SU-DHL-6 (cell line): Measurements from ENCODE around the gene CHST9.

Experiments used
- H2AFZ ChIP-seq: fragments of 200-600 bp; sonication (generic); 2 replicates; pipeline ENCODE4 v1.6.1; 2014; ENCODE audit warnings: low read depth, mild to moderate bottlenecking, moderate library complexity, mixed read lengths, antibody characterized with exemption, low read length; ENCODE audit not compliant: severe bottlenecking
- H3F3A ChIP-seq: fragments of 200-600 bp; shearing (Covaris generic); 2 replicates; pipeline ENCODE4 v1.6.0; 2016; ENCODE audit warnings: antibody characterized with exemption, mild to moderate bottlenecking; ENCODE audit not compliant: insufficient read depth
- H3K27ac ChIP-seq: fragments of 200-600 bp; sonication (generic); 2 replicates; pipeline ENCODE4 v1.5.1; 2016; ENCODE audit warnings: low read depth, mild to moderate bottlenecking, low read length, moderate library complexity, mixed read lengths
- H3K27me3 ChIP-seq: fragments of 200-600 bp; sonication (generic), shearing (Covaris generic); 2 replicates; pipeline ENCODE4 v1.6.0; 2014; ENCODE audit warnings: mild to moderate bottlenecking, low read length
- H3K36me3 ChIP-seq: fragments of 200-600 bp; sonication (generic); 2 replicates; pipeline ENCODE4 v1.6.1; 2014; ENCODE audit warnings: mild to moderate bottlenecking, low read length, mixed read lengths
- H3K4me2 ChIP-seq: fragments of 300-600, 200-600 bp; shearing (Covaris generic), sonication (generic); 2 replicates; pipeline ENCODE4 v1.6.0; 2014; ENCODE audit warnings: low read length, low read depth, mild to moderate bottlenecking; ENCODE audit not compliant: poor library complexity, severe bottlenecking
- H3K4me3 ChIP-seq: fragments of 200-600 bp; sonication (generic); 2 replicates; pipeline ENCODE4 v1.5.1; 2014; ENCODE audit warnings: antibody characterized with exemption, low read length, mild to moderate bottlenecking, mixed read lengths; ENCODE audit not compliant: insufficient read depth, poor library complexity, severe bottlenecking
- H3K79me2 ChIP-seq: fragments of 200-600 bp; sonication (generic); 2 replicates; pipeline ENCODE4 v1.6.1; 2014; ENCODE audit warnings: mild to moderate bottlenecking, low read length, moderate library complexity; ENCODE audit not compliant: insufficient read depth
- H3K9ac ChIP-seq: fragments of 200-600 bp; sonication (generic); 2 replicates; pipeline ENCODE4 v1.7.0; 2014; ENCODE audit warnings: mild to moderate bottlenecking, low read length
- H3K9me2 ChIP-seq: fragments of 200-600 bp; sonication (generic); replicated peaks from 2 replicates; pipeline ENCODE4 v1.6.1; 2014; ENCODE audit warnings: low read length; ENCODE audit not compliant: insufficient read depth
- H3K9me3 ChIP-seq: fragments of 200-600 bp; sonication (generic); 2 replicates; pipeline ENCODE4 v1.6.1; 2014; ENCODE audit warnings: low read length, mixed read lengths; ENCODE audit not compliant: insufficient read depth
- H4K20me1 ChIP-seq: fragments of 200-600 bp; sonication (generic); 2 replicates; pipeline ENCODE4 v1.6.1; 2014; ENCODE audit warnings: low read depth, mild to moderate bottlenecking, antibody characterized with exemption, low read length, moderate library complexity, mixed read lengths
- CTCF ChIP-seq: fragments of 200-600 bp; sonication (generic); IDR thresholded peaks from one replicate; pipeline ENCODE4 v1.5.1; 2017; ENCODE audit warnings: antibody characterized with exemption, mild to moderate bottlenecking, low read length, moderate library complexity; ENCODE audit not compliant: insufficient read depth, poor library complexity, severe bottlenecking
- EZH2phosphoT487 ChIP-seq: fragments of 200-600 bp; sonication (generic), shearing (Covaris generic); conservative IDR thresholded peaks from 2 replicates; pipeline ENCODE4 v1.6.1; 2018; ENCODE audit warnings: mild to moderate bottlenecking, antibody characterized with exemption, low read length, moderate library complexity, mixed read lengths

Gene CHST9

GRCh38 chr18:27178424-27178823 is 6.7 kb downstream of the CHST9 start:
- Histone ChIP-seq H3K79me2 (no peaks in the 10 kb centered on the region), H4K20me1 (no peaks in the 10 kb centered on the region), H3K4me2 (no peak overlapping the region), H3K27me3 (no peaks in the 10 kb centered on the region), H3K9me3 (no peaks in the 10 kb centered on the region), H2AFZ (no peak overlapping the region), H3F3A (no peaks in the 10 kb centered on the region), H3K4me3 (no peak overlapping the region), H3K9me2 (no peaks in the 10 kb centered on the region), H3K9ac (no peak overlapping the region), H3K27ac (no peak overlapping the region), H3K36me3 (no peaks in the 10 kb centered on the region)
- no peak for TF ChIP-seq EZH2phosphoT487
- TF ChIP-seq CTCF: no peak

- Histone ChIP-seq H3K4me2 (no peak overlapping the region), H3K4me3 (no peak overlapping the region)
- no peak for TF ChIP-seq CTCF
- TF ChIP-seq EZH2phosphoT487: no peak
Observed at GRCh38 chr18:27175914-27176313, 9.2 kb downstream of the CHST9 start.

GRCh38 chr18:27175245-27175644 is 9.9 kb downstream of the CHST9 start:
- no peak overlapping the region for H2AFZ ChIP-seq
- no peaks in the 10 kb centered on the region for H3F3A ChIP-seq
- no peak overlapping the region for H3K27ac ChIP-seq
- H3K9me3 ChIP-seq: no peaks in the 10 kb centered on the region
- H4K20me1 ChIP-seq: no peaks in the 10 kb centered on the region
- H3K4me3 ChIP-seq: no peak overlapping the region
- TF ChIP-seq EZH2phosphoT487: no peak
- no peak for TF ChIP-seq CTCF
- H3K9ac ChIP-seq: no peak overlapping the region
- no peaks in the 10 kb centered on the region for H3K27me3 ChIP-seq
- H3K4me2 ChIP-seq: no peak overlapping the region
- H3K9me2 ChIP-seq: no peaks in the 10 kb centered on the region
- H3K79me2 ChIP-seq: no peaks in the 10 kb centered on the region
- no peaks in the 10 kb centered on the region for H3K36me3 ChIP-seq

More at GRCh38 chr18:27175914-27176313, 9.2 kb downstream of the CHST9 start:
- no peaks in the 10 kb centered on the region for H3K36me3 ChIP-seq
- no peaks in the 10 kb centered on the region for H3K79me2 ChIP-seq
- H4K20me1 ChIP-seq: no peaks in the 10 kb centered on the region
- no peaks in the 10 kb centered on the region for H3K9me3 ChIP-seq
- H3K9me2 ChIP-seq: no peaks in the 10 kb centered on the region
- no peak overlapping the region for H3K27ac ChIP-seq
- H3K27me3 ChIP-seq: no peaks in the 10 kb centered on the region
- H3F3A ChIP-seq: no peaks in the 10 kb centered on the region
- no peak overlapping the region for H2AFZ ChIP-seq
- H3K9ac ChIP-seq: no peak overlapping the region

- H3K79me2 ChIP-seq: no peaks in the 10 kb centered on the region
- no peak overlapping the region for H3K4me3 ChIP-seq
- no peaks in the 10 kb centered on the region for H3F3A ChIP-seq
- H4K20me1 ChIP-seq: no peaks in the 10 kb centered on the region
- H2AFZ ChIP-seq: no peak overlapping the region
- no peak overlapping the region for H3K9ac ChIP-seq
- TF ChIP-seq EZH2phosphoT487 (no peak), CTCF (no peak)
- H3K27me3 ChIP-seq: no peaks in the 10 kb centered on the region
- no peaks in the 10 kb centered on the region for H3K9me2 ChIP-seq
- H3K27ac ChIP-seq: no peak overlapping the region
- no peaks in the 10 kb centered on the region for H3K9me3 ChIP-seq
- H3K36me3 ChIP-seq: no peaks in the 10 kb centered on the region
- no peak overlapping the region for H3K4me2 ChIP-seq
Observed at GRCh38 chr18:27171993-27172392, 13.1 kb downstream of the CHST9 start.
